HEK293 (cell line): Measurements from ENCODE around the gene UFL1.
A peak's percentile ranks its signal among the peaks of the same experiment; 100 is the strongest.

Source experiments
- CTCF ChIA-PET: fragments of 350-600 bp; formaldehyde crosslinking; extraction: SDS; loops from one replicate; lab custom pipeline; 2021; ENCODE audit warnings: antibody characterized with exemption; lab: Yijun Ruan, JAX
- POLR2A ChIA-PET: fragments of 300-600 bp; formaldehyde crosslinking; extraction: SDS; loops from one replicate; lab custom pipeline; 2020; ENCODE audit warnings: antibody characterized with exemption, inconsistent platforms; lab: Yijun Ruan, JAX
- H3K27ac ChIP-seq: fragments of 200-500 bp; sonication (Bioruptor generic); 2 replicates; pipeline ENCODE4 v1.5.1; 2014; ENCODE audit warnings: low read depth, low read length, control low read depth, inconsistent platforms; ENCODE audit errors: extremely low read depth
- H3K36me3 ChIP-seq, 2 experiments: fragments of 200-500 bp in 1 of 2; sonication (Bioruptor generic) in 1 of 2; 1 replicate in 1 of 2; 2 replicates in 1 of 2; pipeline ENCODE4 v1.5.1; 2014 to 2017; ENCODE audit warnings: inconsistent platforms in 2 of 2, low read length in 2 of 2; ENCODE audit not compliant: control insufficient read depth in 2 of 2, insufficient read depth in 1 of 2
- H3K4me1 ChIP-seq: fragments of 200-500 bp; sonication (Bioruptor generic); 2 replicates; pipeline ENCODE4 v1.5.1; 2014; ENCODE audit warnings: mild to moderate bottlenecking, low read length, inconsistent platforms; ENCODE audit not compliant: control insufficient read depth, insufficient read depth
- H3K4me3 ChIP-seq: 2 replicates; pipeline ENCODE4 v1.5.1; 2011; ENCODE audit warnings: low read depth, mild to moderate bottlenecking, control low read depth, low read length, moderate library complexity
- H3K9me3 ChIP-seq: fragments of 200-500 bp; sonication (Bioruptor generic); 2 replicates; pipeline ENCODE4 v1.5.1; 2014; ENCODE audit warnings: low read depth, low read length, inconsistent platforms; ENCODE audit not compliant: control insufficient read depth, insufficient read depth
- PRDM10 ChIP-seq: fragments of 450-650 bp; formaldehyde crosslinking; IDR thresholded peaks from 2 replicates; pipeline ENCODE4 v1.5.1; 2016; ENCODE audit warnings: missing biosample characterization, missing genetic modification characterization
- SP7 ChIP-seq: fragments of 450-650 bp; formaldehyde crosslinking; IDR thresholded peaks from 2 replicates; pipeline ENCODE4 v1.5.1; 2016; ENCODE audit warnings: missing biosample characterization, missing genetic modification characterization
- ZBTB8A ChIP-seq: fragments of 450-650 bp; formaldehyde crosslinking; IDR thresholded peaks from 2 replicates; pipeline ENCODE4 v1.5.1; 2016; ENCODE audit warnings: missing biosample characterization, missing genetic modification characterization
- ZNF10 ChIP-seq: fragments of 450-650 bp; formaldehyde crosslinking; IDR thresholded peaks from 2 replicates; pipeline ENCODE4 v1.5.1; 2017; ENCODE audit warnings: missing biosample characterization, missing genetic modification characterization
- ZNF184 ChIP-seq: fragments of 450-650 bp; IDR thresholded peaks from 2 replicates; pipeline ENCODE4 v1.5.1; 2018; ENCODE audit warnings: missing biosample characterization, mild to moderate bottlenecking, missing genetic modification characterization
- ZNF394 ChIP-seq: fragments of 450-650 bp; formaldehyde crosslinking; IDR thresholded peaks from 2 replicates; pipeline ENCODE4 v1.5.1; 2016; ENCODE audit warnings: missing biosample characterization, missing genetic modification characterization, mild to moderate bottlenecking, moderate library complexity, borderline replicate concordance
- ZNF585B ChIP-seq: fragments of 450-650 bp; formaldehyde crosslinking; IDR thresholded peaks from 2 replicates; pipeline ENCODE4 v1.5.1; 2016; ENCODE audit warnings: missing biosample characterization, missing genetic modification characterization
- ZNF777 ChIP-seq: fragments of 450-650 bp; formaldehyde crosslinking; IDR thresholded peaks from 2 replicates; pipeline ENCODE4 v1.5.1; 2017; ENCODE audit warnings: missing biosample characterization, missing genetic modification characterization, borderline replicate concordance
- TF ChIP-seq, protein P1 (sequence below): fragments of 450-650 bp; formaldehyde crosslinking; IDR thresholded peaks from 2 replicates; pipeline ENCODE4 v1.5.1; 2016; ENCODE audit warnings: missing biosample characterization, missing genetic modification characterization
- TF ChIP-seq, protein P2 (sequence below): fragments of 450-650 bp; formaldehyde crosslinking; IDR thresholded peaks from 2 replicates; pipeline ENCODE4 v1.5.1; 2017; ENCODE audit warnings: missing biosample characterization, missing genetic modification characterization

The UFL1 gene

GRCh38 chr6:96509281-96509680 is 12.3 kb upstream of the UFL1 start (continued):
- no peak for TF ChIP-seq ZNF777 (tag by site-specific recombination)
- TF ChIP-seq, all 188 proteins: peak for 0

- no peaks in the 10 kb centered on the region for H3K9me3 ChIP-seq
- H3K4me1 ChIP-seq, result no peaks in the 10 kb centered on the region
- TF ChIP-seq ZNF184 (tag by site-specific recombination), result no peak
- TF ChIP-seq ZNF585B (tag by site-specific recombination), result no peak
- TF ChIP-seq SP7, result 0 out of 2 replicates have a peak, but pooled peaks have one; percentile 20
- 0 out of 2 replicates have a peak, but pooled peaks have one; percentile 16 for TF ChIP-seq PRDM10 (tag by site-specific recombination)
- no peak for TF ChIP-seq ZNF394 (tag by site-specific recombination)
- TF ChIP-seq ZBTB8A (tag by site-specific recombination), result peak; percentile 33
- TF ChIP-seq, all 188 proteins: peak for 3
- no peak overlapping the region for H3K27ac ChIP-seq
- POLR2A ChIA-PET, result interaction anchor here (2.0 kb wide), 1 partner anchor 404 kb away, joined by 7 read pairs; the partner anchor contains the start of gene KLHL32
- CTCF ChIA-PET, result no interaction called here
- peaks cover 2 to 4% of the 10 kb centered on the region in 2 experiments; a peak in 2 of 3 replicates for H3K36me3 ChIP-seq
- peak overlapping the region; percentile 94 for H3K4me3 ChIP-seq
Observed at GRCh38 chr6:96520171-96521115, 1.2 kb upstream of the UFL1 start.

DNA sequence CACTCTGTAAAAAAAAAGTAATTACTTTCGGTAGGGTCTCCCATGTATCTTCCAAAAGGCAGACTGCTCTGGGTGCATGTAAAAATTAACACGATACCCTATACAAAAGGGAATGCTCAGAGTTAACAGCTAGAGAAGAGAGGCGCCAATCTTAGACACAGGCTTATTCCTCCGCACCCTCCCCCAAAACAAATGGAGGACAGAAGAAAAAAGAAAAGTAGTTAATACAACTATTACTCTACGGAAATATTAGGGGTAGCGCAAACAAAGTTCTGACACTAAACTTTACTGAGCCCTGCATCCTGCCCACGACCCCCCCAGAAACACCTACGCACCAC is 331 bp upstream of the UFL1 start:
- Histone ChIP-seq H3K9me3 (no peaks in the 10 kb centered on the region), H3K4me3 (peak overlapping the region; percentile 94), H3K27ac (peak overlapping the region; percentile 90; the same call in 1 of the 2 replicates), H3K4me1 (no peaks in the 10 kb centered on the region), H3K36me3 (peaks cover 8 to 10% of the 10 kb centered on the region in 2 experiments)
- CTCF ChIA-PET, result no interaction called here
- no peak for TF ChIP-seq ZNF10 (tag by site-specific recombination)
- TF ChIP-seq, protein P1, sequence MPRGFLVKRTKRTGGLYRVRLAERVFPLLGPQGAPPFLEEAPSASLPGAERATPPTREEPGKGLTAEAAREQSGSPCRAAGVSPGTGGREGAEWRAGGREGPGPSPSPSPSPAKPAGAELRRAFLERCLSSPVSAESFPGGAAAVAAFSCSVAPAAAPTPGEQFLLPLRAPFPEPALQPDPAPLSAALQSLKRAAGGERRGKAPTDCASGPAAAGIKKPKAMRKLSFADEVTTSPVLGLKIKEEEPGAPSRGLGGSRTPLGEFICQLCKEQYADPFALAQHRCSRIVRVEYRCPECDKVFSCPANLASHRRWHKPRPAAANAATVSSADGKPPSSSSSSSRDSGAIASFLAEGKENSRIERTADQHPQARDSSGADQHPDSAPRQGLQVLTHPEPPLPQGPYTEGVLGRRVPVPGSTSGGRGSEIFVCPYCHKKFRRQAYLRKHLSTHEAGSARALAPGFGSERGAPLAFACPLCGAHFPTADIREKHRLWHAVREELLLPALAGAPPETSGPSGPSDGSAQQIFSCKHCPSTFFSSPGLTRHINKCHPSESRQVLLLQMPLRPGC (tag by site-specific recombination), result no peak
- TF ChIP-seq, protein P2, sequence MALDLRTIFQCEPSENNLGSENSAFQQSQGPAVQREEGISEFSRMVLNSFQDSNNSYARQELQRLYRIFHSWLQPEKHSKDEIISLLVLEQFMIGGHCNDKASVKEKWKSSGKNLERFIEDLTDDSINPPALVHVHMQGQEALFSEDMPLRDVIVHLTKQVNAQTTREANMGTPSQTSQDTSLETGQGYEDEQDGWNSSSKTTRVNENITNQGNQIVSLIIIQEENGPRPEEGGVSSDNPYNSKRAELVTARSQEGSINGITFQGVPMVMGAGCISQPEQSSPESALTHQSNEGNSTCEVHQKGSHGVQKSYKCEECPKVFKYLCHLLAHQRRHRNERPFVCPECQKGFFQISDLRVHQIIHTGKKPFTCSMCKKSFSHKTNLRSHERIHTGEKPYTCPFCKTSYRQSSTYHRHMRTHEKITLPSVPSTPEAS, result 0 out of 2 replicates have a peak, but pooled peaks have one; percentile 4
- TF ChIP-seq, all 188 proteins: peak for 1
- POLR2A ChIA-PET, result interaction anchor here (2.0 kb wide), 1 partner anchor 404 kb away, joined by 7 read pairs; the partner anchor contains the start of gene KLHL32
